Natural killer cell (primary cell): ENCODE measurements around the gene NME2. TPM values are rescaled to one million over a fixed set of nuclear protein-coding genes. Genes with fewer than 3 reads are reported as not detected.
A peak's percentile ranks its signal among the peaks of the same experiment; 100 is the strongest.

Source experiments
- ATAC-seq, 3 donors: fragments of 150-1000 bp in 2 of 3; fragments of 200-7000 bp in 1 of 3; cut with Tn5 transposase; 1 replicate in 1 of 3; 2 replicates in 2 of 3; pipeline ENCODE4 v1.10.0; 2021; ENCODE audit warnings: mild to moderate bottlenecking in 2 of 3, moderate library complexity in 2 of 3
- DNase-seq, 2 donors: peaks; one replicate each; pipeline versions ENCODE4 v3.0.0 to v3.0.0-alpha.2; 2013 to 2021; ENCODE audit warnings: mixed read lengths in 1 of 2
- H3K27ac ChIP-seq: one replicate; pipeline ENCODE4 v1.5.1; 2013; ENCODE audit warnings: mild to moderate bottlenecking, low read length
- H3K27me3 ChIP-seq: one replicate; pipeline ENCODE4 v1.6.1; 2013; ENCODE audit warnings: low read length; ENCODE audit not compliant: control insufficient read depth, insufficient read depth
- H3K36me3 ChIP-seq: one replicate; pipeline ENCODE4 v1.6.1; 2013; ENCODE audit warnings: low read length; ENCODE audit not compliant: control insufficient read depth, insufficient read depth
- H3K4me1 ChIP-seq: one replicate; pipeline ENCODE4 v1.6.1; 2013; ENCODE audit warnings: low read length; ENCODE audit not compliant: control insufficient read depth, insufficient read depth
- H3K4me3 ChIP-seq: one replicate; pipeline ENCODE4 v1.5.1; 2013; ENCODE audit warnings: low read length
- H3K9me3 ChIP-seq: one replicate; pipeline ENCODE4 v1.6.1; 2013; ENCODE audit warnings: low read length; ENCODE audit not compliant: control insufficient read depth, insufficient read depth
- H3K27ac Mint-ChIP-seq, 2 donors: one replicate each; pipeline ENCODE4 v1.8.0; 2022; ENCODE audit warnings: mild to moderate bottlenecking in 2 of 2, mixed read lengths in 2 of 2, moderate library complexity in 1 of 2
- H3K27me3 Mint-ChIP-seq, 2 donors: one replicate each; pipeline ENCODE4 v1.8.0; 2022; ENCODE audit warnings: low read depth in 2 of 2, mixed read lengths in 2 of 2
- H3K36me3 Mint-ChIP-seq: one replicate; pipeline ENCODE4 v1.8.0; 2022; ENCODE audit warnings: mixed read lengths
- H3K4me1 Mint-ChIP-seq, 2 donors: one replicate each; pipeline ENCODE4 v1.8.0; 2022; ENCODE audit warnings: mixed read lengths in 2 of 2
- H3K4me3 Mint-ChIP-seq: one replicate; pipeline ENCODE4 v1.8.0; 2022; ENCODE audit warnings: mild to moderate bottlenecking, moderate library complexity, mixed read lengths
- H3K9me3 Mint-ChIP-seq, 2 donors: one replicate each; pipeline ENCODE4 v1.8.0; 2022; ENCODE audit warnings: mixed read lengths in 2 of 2
- CTCF ChIP-seq: fragments of 200-600 bp; IDR thresholded peaks from one replicate; pipeline ENCODE4 v1.8.0; 2022; ENCODE audit warnings: antibody characterized with exemption
- whole genome bisulfite sequencing: methylation state at CpG from one replicate; pipeline ENCODE4 v1.1.7; 2013; ENCODE audit warnings: missing lambda C conversion rate; ENCODE audit not compliant: insufficient coverage; 5-methylcytosine and 5-hydroxymethylcytosine counted together
- intact Hi-C: fragments of 100-400 bp; cut with micrococcal nuclease; formaldehyde crosslinking; loops from one replicate; pipeline ENCODE4 v1.14.2; 2022
- total RNA-seq, 4 donors: library from RNA; stranded (reverse); fragments of 120-200 nt in 1 of 4; gene quantifications; one replicate each; pipeline versions ENCODE4 v1.2.3 to v1.2.4, GENCODE V29; 2013 to 2022

The NME2 gene
- total RNA-seq, 3 donors from 2014 or later (not counting 1 experiment from before 2014, with no cell fraction given), result 100 to 109 (median 101) TPM

- Histone ChIP-seq H3K9me3 (no peaks in the 10 kb centered on the region), H3K27ac (no peak overlapping the region), H3K4me1 (peaks cover 11% of the 10 kb centered on the region), H3K36me3 (peaks cover 84% of the 10 kb centered on the region), H3K27me3 (no peaks in the 10 kb centered on the region), H3K4me3 (no peak overlapping the region)
- H3K4me3 Mint-ChIP-seq, result no peak overlapping the region
- H3K27ac Mint-ChIP-seq, result no peak overlapping the region
- no peak for TF ChIP-seq CTCF
- peaks cover 8% of the 10 kb centered on the region for H3K36me3 Mint-ChIP-seq
- DNase-seq (no peak), ATAC-seq (no peak)
- intact Hi-C loops, result no loop called here
- no peaks in the 10 kb centered on the region for H3K9me3 Mint-ChIP-seq
- H3K27me3 Mint-ChIP-seq, result no peaks in the 10 kb centered on the region
- no peaks in the 10 kb centered on the region for H3K4me1 Mint-ChIP-seq
These were observed 37.6 kb downstream of the NME2 start for GRCh38 chr17:51203838-51204237.

- no peak for ATAC-seq
- peaks cover 6% of the 10 kb centered on the region for H3K36me3 Mint-ChIP-seq
- H3K27ac Mint-ChIP-seq, result peak overlapping the region in 1 of 2 donors; percentile 3
These were observed 48.7 kb downstream of the NME2 start for GRCh38 chr17:51214920-51215319.

GRCh38 chr17:51217946-51218345, 51.7 kb downstream of the NME2 start:
- Histone ChIP-seq H3K27ac (no peak overlapping the region), H3K9me3 (no peaks in the 10 kb centered on the region), H3K27me3 (no peaks in the 10 kb centered on the region), H3K4me1 (no peaks in the 10 kb centered on the region), H3K36me3 (peaks cover 74% of the 10 kb centered on the region), H3K4me3 (no peak overlapping the region)
- ATAC-seq (no peak), DNase-seq (no peak)
- intact Hi-C loops, result no loop called here
- H3K4me3 Mint-ChIP-seq, result no peak overlapping the region
- TF ChIP-seq CTCF, result no peak
- no peaks in the 10 kb centered on the region for H3K27me3 Mint-ChIP-seq
- no peaks in the 10 kb centered on the region for H3K4me1 Mint-ChIP-seq
- peaks cover 14% of the 10 kb centered on the region for H3K36me3 Mint-ChIP-seq
- peak overlapping the region in 1 of 2 donors; percentile 39 for H3K27ac Mint-ChIP-seq
- no CpG with 5 or more reads among the region's 1 CpG for WGBS
- H3K9me3 Mint-ChIP-seq, result no peaks in the 10 kb centered on the region

More at GRCh38 chr17:51214920-51215319, 48.7 kb downstream of the NME2 start:
- Histone ChIP-seq H3K4me3 (no peak overlapping the region), H3K27ac (no peak overlapping the region), H3K27me3 (no peaks in the 10 kb centered on the region), H3K9me3 (no peaks in the 10 kb centered on the region), H3K36me3 (peaks cover 70% of the 10 kb centered on the region), H3K4me1 (no peaks in the 10 kb centered on the region)
- no peaks in the 10 kb centered on the region for H3K9me3 Mint-ChIP-seq
- TF ChIP-seq CTCF, result no peak
- no peaks in the 10 kb centered on the region for H3K27me3 Mint-ChIP-seq
- H3K4me3 Mint-ChIP-seq, result no peak overlapping the region
- H3K4me1 Mint-ChIP-seq, result no peaks in the 10 kb centered on the region
- intact Hi-C loops, result no loop called here
- no peak for DNase-seq
- 95% methylated on average over 1 of the region's 1 CpG for WGBS

GRCh38 chr17:51221322-51221721, 55.1 kb downstream of the NME2 start:
- intact Hi-C loops, result no loop called here
- Histone ChIP-seq H3K27me3 (no peaks in the 10 kb centered on the region), H3K4me1 (no peaks in the 10 kb centered on the region), H3K4me3 (no peak overlapping the region), H3K27ac (no peak overlapping the region), H3K9me3 (no peaks in the 10 kb centered on the region), H3K36me3 (peaks cover 60% of the 10 kb centered on the region)
- Mint-ChIP-seq H3K9me3 (no peaks in the 10 kb centered on the region), H3K4me3 (no peak overlapping the region), H3K27ac (no peak overlapping the region), H3K27me3 (no peaks in the 10 kb centered on the region), H3K36me3 (peaks cover 14% of the 10 kb centered on the region), H3K4me1 (peaks cover 11 to 14% of the 10 kb centered on the region in 2 donors)
- TF ChIP-seq CTCF, result no peak
- ATAC-seq, result no peak
- 100% methylated on average over 1 of the region's 4 CpGs for WGBS
- no peak for DNase-seq
